ENCODE results near the gene CFAP251. TPM values are rescaled to one million over a fixed set of nuclear protein-coding genes. Genes with fewer than 3 reads are reported as not detected.

Gene CFAP251
- total RNA-seq, 2 experiments from 2014 or later = 4.1 to 4.7 TPM

GRCh38 chr12:121990692-121991603 lies 72.6 kb downstream of the CFAP251 start:
- no peak for DNase-seq (ENCODE audit: low spot score)
- no peaks in the 10 kb centered on the region for H3K9me2 ChIP-seq (ENCODE audit: insufficient read depth, low read length)
- POLR2A ChIA-PET = interaction anchor here (0.5 to 3.8 kb wide), 8 partner anchors 8 to 411 kb away, joined by 3 to 34 read pairs (median 4); no protein-coding TSS in a partner anchor
- intact Hi-C loops (cut with micrococcal nuclease; ENCODE audit: unreplicated experiment) = no loop called here
- no peak overlapping the region for H3K4me3 ChIP-seq (ENCODE audit: low read depth, low read length, poor library complexity, severe bottlenecking)
- peak overlapping the region; percentile 30 for H3K4me2 ChIP-seq (ENCODE audit: low read length)
- H3K27ac ChIP-seq (ENCODE audit: low read depth, low read length, poor library complexity, severe bottlenecking) = peak overlapping the region; percentile 56
- H3K79me2 ChIP-seq (ENCODE audit: insufficient read depth, low read depth, low read length) = peaks cover 13% of the 10 kb centered on the region; the same call in 1 of the 2 replicates
- H2AFZ ChIP-seq (ENCODE audit: low read length) = peak overlapping the region; percentile 11; the same call in 1 of the 2 replicates
- H3K9me3 ChIP-seq (ENCODE audit: low read length) = no peaks in the 10 kb centered on the region
- TF ChIP-seq, protein P1, sequence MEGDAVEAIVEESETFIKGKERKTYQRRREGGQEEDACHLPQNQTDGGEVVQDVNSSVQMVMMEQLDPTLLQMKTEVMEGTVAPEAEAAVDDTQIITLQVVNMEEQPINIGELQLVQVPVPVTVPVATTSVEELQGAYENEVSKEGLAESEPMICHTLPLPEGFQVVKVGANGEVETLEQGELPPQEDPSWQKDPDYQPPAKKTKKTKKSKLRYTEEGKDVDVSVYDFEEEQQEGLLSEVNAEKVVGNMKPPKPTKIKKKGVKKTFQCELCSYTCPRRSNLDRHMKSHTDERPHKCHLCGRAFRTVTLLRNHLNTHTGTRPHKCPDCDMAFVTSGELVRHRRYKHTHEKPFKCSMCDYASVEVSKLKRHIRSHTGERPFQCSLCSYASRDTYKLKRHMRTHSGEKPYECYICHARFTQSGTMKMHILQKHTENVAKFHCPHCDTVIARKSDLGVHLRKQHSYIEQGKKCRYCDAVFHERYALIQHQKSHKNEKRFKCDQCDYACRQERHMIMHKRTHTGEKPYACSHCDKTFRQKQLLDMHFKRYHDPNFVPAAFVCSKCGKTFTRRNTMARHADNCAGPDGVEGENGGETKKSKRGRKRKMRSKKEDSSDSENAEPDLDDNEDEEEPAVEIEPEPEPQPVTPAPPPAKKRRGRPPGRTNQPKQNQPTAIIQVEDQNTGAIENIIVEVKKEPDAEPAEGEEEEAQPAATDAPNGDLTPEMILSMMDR (conservative IDR thresholded peaks at IDR 0.05; ENCODE audit: low read length) = no peak
- TF ChIP-seq EZH2phosphoT487 (IDR thresholded peaks at IDR 0.05; ENCODE audit: borderline replicate concordance, low read depth, low read length) = no peak
- peaks cover 60% of the 10 kb centered on the region for H3K4me1 ChIP-seq (ENCODE audit: insufficient read depth, low read length, poor library complexity, severe bottlenecking)
- CTCF ChIA-PET (ENCODE audit: unreplicated experiment) = no interaction called here
- TSS peak; percentile 18 for BruUV-seq (replicated peaks)
- H3K36me3 ChIP-seq (ENCODE audit: insufficient read depth, low read length) = peaks cover 38% of the 10 kb centered on the region
- no peaks in the 10 kb centered on the region for H4K20me1 ChIP-seq (ENCODE audit: insufficient read depth, low read length)

DNA sequence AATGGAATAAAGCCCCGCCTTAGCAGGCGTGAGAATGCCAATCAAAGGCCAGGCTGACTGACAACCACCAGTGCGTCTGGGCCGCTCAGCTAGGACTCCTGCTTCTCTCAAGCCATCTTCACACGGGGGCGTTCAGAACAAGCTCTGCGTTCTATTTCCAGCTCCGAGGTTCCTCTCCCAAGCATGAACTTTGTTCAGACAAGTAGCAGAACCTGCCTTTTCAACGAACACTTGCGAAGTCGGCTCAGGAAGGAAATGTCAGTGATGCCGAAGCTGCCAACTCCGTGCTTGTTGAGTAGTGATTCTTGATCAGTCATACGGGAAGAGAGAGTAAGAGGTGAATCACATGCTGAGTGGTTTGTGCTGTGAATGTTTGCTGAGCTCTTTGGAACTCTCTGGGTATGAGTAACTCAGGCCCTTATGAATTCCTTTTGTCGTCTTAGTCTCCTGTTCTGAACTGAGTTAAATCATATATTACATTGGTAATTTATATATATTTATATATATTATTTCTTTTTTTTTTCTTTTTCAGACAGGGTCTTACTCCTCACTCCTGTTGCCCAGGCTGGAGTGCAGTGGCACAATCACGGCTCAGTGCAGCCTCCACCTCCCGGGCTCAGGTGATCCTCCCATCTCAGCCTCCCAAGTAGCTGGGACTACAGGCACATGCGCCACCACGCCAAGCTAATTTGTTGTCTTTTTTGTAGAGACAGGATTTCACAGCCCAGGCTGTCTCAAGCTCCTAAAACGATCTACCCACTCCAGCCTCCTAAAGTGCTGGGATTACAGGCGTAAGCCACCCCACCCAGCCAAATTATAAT lies 73.9 kb downstream of the CFAP251 start:
- no peaks in the 10 kb centered on the region for H4K20me1 ChIP-seq (ENCODE audit: insufficient read depth, low read length)
- CTCF ChIA-PET (ENCODE audit: unreplicated experiment) = interaction anchor here (1.2 kb wide), 1 partner anchor 14 kb away, joined by 3 read pairs; no protein-coding TSS in a partner anchor
- no TSS peak for BruUV-seq (replicated peaks)
- TF ChIP-seq EZH2phosphoT487 (IDR thresholded peaks at IDR 0.05; ENCODE audit: borderline replicate concordance, low read depth, low read length) = no peak
- TF ChIP-seq, protein P1 (conservative IDR thresholded peaks at IDR 0.05; ENCODE audit: low read length) = no peak
- peaks cover 62% of the 10 kb centered on the region for H3K4me1 ChIP-seq (ENCODE audit: insufficient read depth, low read length, poor library complexity, severe bottlenecking)
- H2AFZ ChIP-seq (ENCODE audit: low read length) = no peak overlapping the region
- H3K79me2 ChIP-seq (ENCODE audit: insufficient read depth, low read depth, low read length) = peaks cover 17% of the 10 kb centered on the region; the same call in 1 of the 2 replicates
- H3K4me3 ChIP-seq (ENCODE audit: low read depth, low read length, poor library complexity, severe bottlenecking) = no peak overlapping the region
- H3K36me3 ChIP-seq (ENCODE audit: insufficient read depth, low read length) = peaks cover 38% of the 10 kb centered on the region
- DNase-seq (ENCODE audit: low spot score) = no peak
- peak overlapping the region; percentile 56 for H3K27ac ChIP-seq (ENCODE audit: low read depth, low read length, poor library complexity, severe bottlenecking)
- no peaks in the 10 kb centered on the region for H3K9me3 ChIP-seq (ENCODE audit: low read length)
- H3K9me2 ChIP-seq (ENCODE audit: insufficient read depth, low read length) = no peaks in the 10 kb centered on the region
- peak overlapping the region; percentile 38; the same call in 1 of the 2 replicates for H3K4me2 ChIP-seq (ENCODE audit: low read length)
- POLR2A ChIA-PET = interaction anchor here (0.8 to 3.8 kb wide), 7 partner anchors 11 to 29 kb away, joined by 3 to 34 read pairs (median 3); no protein-coding TSS in a partner anchor
- intact Hi-C loops (cut with micrococcal nuclease; ENCODE audit: unreplicated experiment) = no loop called here
